Mononuclear cell (primary cell): ENCODE results near the gene NCLN. TPM values are rescaled to one million over a fixed set of nuclear protein-coding genes. Genes with fewer than 3 reads are reported as not detected.
"Not testable (repeated sequence)": the region's sequence is repeated elsewhere in the genome, so short reads cannot be mapped to it uniquely, and the experiment has no call there.

Experiments used
- H3K27me3 ChIP-seq: 2 replicates; pipeline ENCODE4 v1.6.0; 2011; ENCODE audit warnings: low read length, control low read depth; ENCODE audit not compliant: insufficient read depth
- H3K4me1 ChIP-seq: 2 replicates; pipeline ENCODE4 v1.5.1; 2011; ENCODE audit warnings: mild to moderate bottlenecking, low read length, control low read depth; ENCODE audit not compliant: insufficient read depth
- H3K4me3 ChIP-seq: 2 replicates; pipeline ENCODE4 v1.5.1; 2011; ENCODE audit warnings: mild to moderate bottlenecking, low read length, moderate library complexity
- H3K9me3 ChIP-seq: 2 replicates; pipeline ENCODE4 v1.5.1; 2011; ENCODE audit warnings: low read depth, mild to moderate bottlenecking, control low read depth, low read length
- total RNA-seq: library from RNA; depleted of rRNA; stranded (reverse); fragments of >200 nt; gene quantifications from one replicate; pipeline ENCODE4 v1.2.3, GENCODE V29; 2012

Gene NCLN
- total RNA-seq, 1 donor = 29.7 TPM

DNA sequence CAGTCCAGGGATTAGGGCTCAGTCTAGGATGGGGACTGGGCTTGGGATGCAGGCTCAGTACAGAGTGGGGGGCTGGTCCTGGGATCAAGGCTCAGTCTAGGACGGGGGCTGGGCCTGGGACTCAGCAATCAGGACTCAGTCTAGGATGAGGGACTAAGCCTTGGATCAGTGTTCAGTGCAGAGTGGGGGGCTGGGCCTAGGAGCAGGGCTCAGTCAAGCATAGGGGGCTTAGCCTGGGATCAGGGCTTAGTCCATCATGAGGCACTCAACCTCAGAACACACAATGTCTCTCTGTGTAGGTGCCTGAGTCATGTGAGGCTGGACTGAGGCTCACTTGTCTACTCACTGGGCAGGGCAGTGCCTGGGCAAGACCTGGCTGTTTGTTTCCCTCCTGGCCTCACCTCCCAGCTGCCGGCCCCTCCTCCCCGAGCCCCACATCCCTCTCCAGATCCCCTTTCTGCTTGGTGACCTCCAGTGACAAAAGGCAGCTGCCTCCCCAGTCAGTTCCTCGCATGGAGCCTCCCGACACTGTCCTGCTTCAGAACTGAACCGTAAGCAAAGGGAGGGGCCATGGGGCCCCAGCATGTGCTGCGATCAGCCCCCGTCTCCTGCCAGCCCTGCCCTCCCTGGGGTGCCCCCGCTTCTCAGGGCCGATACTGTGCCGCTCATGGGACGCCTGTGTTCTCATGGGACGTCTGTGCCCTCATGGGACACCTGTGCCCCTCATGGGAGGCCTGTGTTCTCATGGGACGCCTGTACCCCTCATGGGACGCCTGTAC is 13.6 kb upstream of the NCLN start:
- Histone ChIP-seq H3K4me3 (no peak overlapping the region), H3K4me1 (peaks cover 30% of the 10 kb centered on the region), H3K27me3 (no peaks in the 10 kb centered on the region), H3K9me3 (no peaks in the 10 kb centered on the region)

GRCh38 chr19:3172673-3173000 is 13.1 kb upstream of the NCLN start:
- not testable (repeated sequence) for H3K9me3 ChIP-seq, H3K4me3 ChIP-seq, H3K27me3 ChIP-seq
- peaks cover 36% of the 10 kb centered on the region for H3K4me1 ChIP-seq

DNA sequence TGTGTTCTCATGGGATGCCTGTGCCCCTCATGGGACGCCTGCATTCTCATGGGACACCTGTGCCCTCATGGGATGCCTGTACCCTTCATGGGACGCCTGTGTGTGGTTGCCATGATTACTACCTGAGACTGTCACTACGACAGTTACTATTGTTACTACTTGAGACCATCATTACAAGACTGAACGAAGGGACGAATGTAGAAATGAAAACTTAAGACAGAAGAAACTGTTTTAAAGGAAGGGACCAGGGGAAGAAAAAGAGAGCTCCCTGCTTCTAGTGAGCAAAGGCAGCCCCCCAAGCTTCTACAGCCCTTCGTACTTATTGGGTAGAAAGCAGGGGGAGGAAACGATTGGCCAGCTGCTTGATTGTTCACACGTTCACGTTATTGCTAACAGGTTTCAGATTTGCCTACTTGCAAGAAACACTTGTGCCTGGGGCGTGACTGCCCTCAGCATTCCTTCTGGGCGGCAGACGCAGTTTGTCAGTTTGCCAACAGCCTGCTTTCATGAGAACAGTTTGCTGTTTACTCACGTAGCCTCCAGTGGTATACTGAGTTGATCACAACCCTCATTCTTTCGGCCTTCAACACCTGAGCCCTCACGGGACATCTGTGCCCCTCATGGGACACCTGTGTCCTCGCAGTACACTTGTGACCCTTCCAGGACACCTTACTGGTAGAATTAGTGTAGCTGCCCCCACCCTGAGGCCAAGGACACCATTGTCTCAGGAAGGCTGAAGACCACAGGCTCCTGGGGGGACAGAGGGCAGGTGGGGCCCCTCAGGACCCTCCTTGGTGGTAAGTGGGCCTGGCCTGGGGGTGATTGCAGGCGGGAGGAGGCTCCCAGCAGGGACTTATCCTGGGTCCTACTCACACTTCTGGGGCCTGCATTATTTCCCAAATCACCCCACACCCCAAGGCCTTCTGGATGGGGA is 9.7 kb upstream of the NCLN start:
- Histone ChIP-seq H3K27me3 (no peaks in the 10 kb centered on the region), H3K4me1 (peaks cover 29% of the 10 kb centered on the region), H3K4me3 (no peak overlapping the region), H3K9me3 (no peaks in the 10 kb centered on the region)

- Histone ChIP-seq H3K4me3 (peak overlapping the region; percentile 2), H3K27me3 (no peaks in the 10 kb centered on the region), H3K4me1 (peaks cover 38% of the 10 kb centered on the region), H3K9me3 (no peaks in the 10 kb centered on the region)
These were observed 8.8 kb upstream of the NCLN start for GRCh38 chr19:3176715-3177501.

DNA sequence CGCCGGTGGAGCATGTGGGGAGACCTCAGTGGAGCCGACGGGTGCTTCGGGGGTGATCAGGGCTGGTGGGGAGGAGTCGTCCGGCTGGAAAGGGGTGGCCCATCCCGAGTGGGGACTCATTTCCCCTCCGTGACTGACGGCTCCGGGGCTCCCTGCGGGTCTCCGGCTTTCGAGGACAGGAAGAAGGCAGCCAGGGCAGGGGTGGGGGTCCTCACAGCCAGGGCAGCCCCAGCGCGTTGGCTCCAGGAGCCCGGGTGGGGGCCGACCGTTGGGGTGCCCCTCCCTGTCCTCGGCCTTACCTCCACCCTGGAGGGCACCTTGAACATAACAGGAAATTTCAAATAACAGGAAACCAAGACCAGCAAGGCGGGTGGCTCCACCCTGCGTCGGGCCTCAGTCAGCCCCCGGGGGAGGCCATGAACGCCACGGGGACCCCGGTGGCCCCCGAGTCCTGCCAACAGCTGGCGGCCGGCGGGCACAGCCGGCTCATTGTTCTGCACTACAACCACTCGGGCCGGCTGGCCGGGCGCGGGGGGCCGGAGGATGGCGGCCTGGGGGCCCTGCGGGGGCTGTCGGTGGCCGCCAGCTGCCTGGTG is 7.3 kb upstream of the NCLN start, which contains the start of gene S1PR4:
Gene S1PR4, plus strand, starts transcription at position 393 of the 596 bp plus-strand sequence. Its CDS starts 24 bp downstream, at position 417.
- Histone ChIP-seq H3K27me3 (no peaks in the 10 kb centered on the region), H3K4me1 (peaks cover 53% of the 10 kb centered on the region), H3K4me3 (peak within 1 kb of the TSS; percentile 75), H3K9me3 (no peaks in the 10 kb centered on the region)

DNA sequence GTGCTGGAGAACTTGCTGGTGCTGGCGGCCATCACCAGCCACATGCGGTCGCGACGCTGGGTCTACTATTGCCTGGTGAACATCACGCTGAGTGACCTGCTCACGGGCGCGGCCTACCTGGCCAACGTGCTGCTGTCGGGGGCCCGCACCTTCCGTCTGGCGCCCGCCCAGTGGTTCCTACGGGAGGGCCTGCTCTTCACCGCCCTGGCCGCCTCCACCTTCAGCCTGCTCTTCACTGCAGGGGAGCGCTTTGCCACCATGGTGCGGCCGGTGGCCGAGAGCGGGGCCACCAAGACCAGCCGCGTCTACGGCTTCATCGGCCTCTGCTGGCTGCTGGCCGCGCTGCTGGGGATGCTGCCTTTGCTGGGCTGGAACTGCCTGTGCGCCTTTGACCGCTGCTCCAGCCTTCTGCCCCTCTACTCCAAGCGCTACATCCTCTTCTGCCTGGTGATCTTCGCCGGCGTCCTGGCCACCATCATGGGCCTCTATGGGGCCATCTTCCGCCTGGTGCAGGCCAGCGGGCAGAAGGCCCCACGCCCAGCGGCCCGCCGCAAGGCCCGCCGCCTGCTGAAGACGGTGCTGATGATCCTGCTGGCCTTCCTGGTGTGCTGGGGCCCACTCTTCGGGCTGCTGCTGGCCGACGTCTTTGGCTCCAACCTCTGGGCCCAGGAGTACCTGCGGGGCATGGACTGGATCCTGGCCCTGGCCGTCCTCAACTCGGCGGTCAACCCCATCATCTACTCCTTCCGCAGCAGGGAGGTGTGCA is 6.6 kb upstream of the NCLN start:
- H3K4me3 ChIP-seq = peak overlapping the region; percentile 75
- no peaks in the 10 kb centered on the region for H3K9me3 ChIP-seq
- H3K27me3 ChIP-seq = no peaks in the 10 kb centered on the region
- peaks cover 60% of the 10 kb centered on the region for H3K4me1 ChIP-seq

- no peaks in the 10 kb centered on the region for H3K9me3 ChIP-seq
- peaks cover 67% of the 10 kb centered on the region for H3K4me1 ChIP-seq
- no peaks in the 10 kb centered on the region for H3K27me3 ChIP-seq
- H3K4me3 ChIP-seq = peak overlapping the region; percentile 75
These were observed 5.9 kb upstream of the NCLN start for GRCh38 chr19:3179739-3180293.

DNA sequence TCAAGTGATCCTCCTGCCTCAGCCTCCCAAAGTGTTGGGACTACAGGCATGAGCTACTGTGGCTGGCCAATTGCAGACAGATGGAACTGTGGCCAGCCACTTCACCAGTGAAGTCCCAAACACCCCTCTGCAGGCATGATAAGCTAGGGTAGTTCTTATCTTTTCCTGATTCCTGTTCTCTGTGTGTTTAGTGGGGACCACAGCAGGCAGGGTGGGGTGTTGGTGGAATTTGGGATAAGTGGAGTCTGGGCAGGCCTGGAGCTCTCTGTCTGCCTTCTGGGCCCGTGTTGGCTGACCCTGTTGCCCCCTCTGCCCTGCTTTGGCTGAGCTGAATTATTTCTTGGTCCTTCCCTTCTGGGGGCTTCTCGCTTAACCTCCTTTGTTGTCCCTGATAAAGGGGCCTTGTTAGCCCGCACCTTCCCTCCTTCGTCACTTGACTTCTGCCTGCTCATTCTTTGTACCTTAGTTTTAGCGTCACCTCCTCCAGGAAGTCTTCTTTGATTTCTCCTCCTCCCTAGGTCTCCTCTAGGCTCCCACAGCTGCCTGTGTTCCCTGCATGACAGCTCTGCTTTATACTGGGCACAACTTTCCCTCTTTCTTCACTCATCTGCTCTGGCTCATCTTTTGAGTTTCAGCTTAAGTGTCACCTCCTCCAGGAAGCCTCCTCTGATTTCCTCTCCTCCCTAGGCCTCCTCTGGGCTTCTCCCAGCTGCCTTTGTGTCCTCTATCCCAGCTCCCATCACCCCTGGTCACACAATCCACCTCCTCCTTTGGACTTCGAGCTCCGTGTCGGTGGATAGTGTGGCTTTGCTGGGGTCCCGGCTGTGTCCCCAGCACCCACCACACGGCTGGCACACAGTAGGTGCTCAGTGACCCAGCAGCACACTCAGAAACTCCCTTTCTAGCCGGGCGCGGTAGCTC is 1.7 kb upstream of the NCLN start:
- H3K4me3 ChIP-seq = no peak overlapping the region
- peaks cover 78% of the 10 kb centered on the region for H3K4me1 ChIP-seq
- H3K9me3 ChIP-seq = no peaks in the 10 kb centered on the region
- no peaks in the 10 kb centered on the region for H3K27me3 ChIP-seq

DNA sequence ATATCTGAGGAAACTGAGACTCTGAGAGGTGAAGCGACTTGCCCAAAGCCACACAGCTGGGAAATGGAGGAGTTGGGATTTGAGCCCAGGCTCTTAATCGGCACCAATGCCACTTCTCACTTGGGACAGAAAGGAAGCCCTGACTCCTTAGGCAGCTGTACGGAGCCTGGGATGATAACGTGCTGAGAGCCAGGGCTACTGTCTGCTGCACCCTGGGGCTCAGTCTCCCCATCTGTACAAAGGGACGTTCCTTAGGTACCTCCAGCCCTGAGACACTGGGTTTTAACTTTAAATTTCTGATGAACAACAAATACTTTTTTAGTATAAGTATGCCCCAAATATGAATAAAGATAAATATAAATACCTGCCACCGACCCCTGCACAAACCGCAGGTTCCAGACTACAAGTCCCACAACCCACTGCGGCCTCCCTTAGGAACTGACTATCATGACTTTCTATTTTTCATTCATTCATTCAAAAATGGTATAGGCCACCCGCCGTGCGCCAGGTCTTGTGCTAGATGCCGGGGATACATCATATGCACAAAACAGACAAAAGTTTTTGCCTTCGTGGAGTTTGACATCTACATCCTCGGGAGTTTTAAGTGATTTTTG is 776 bp upstream of the NCLN start:
- Histone ChIP-seq H3K9me3 (no peaks in the 10 kb centered on the region), H3K4me3 (peak overlapping the region; percentile 72), H3K4me1 (peaks cover 87% of the 10 kb centered on the region), H3K27me3 (no peaks in the 10 kb centered on the region)

DNA sequence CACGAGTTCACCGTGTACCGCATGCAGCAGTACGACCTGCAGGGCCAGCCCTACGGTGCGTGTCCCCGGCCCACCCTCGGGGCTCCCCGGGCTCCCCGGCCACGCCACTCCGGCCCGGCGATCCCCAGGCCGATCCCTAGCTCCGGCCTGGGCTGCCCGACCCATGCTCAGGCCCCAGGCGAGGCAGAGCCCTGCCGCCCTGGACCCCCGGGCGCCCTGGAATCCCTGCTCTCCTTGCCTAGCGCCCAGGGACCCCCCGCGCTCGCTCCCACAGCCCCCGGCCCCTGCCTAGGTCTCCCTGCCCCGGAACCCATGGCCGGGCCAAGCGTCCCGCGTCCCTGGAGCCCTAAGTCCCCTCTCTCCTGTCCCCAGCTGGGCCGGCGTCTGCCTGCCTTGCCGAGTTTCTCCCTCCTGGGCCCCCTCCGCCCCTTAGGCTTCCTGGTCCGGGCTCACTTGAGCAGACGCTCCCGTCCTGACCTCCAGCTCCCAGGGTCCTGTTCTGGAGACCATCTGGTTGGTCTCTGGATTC is 494 bp downstream of the NCLN start:
- Histone ChIP-seq H3K4me1 (peaks cover 81% of the 10 kb centered on the region), H3K27me3 (no peaks in the 10 kb centered on the region), H3K9me3 (no peaks in the 10 kb centered on the region), H3K4me3 (peak overlapping the region; percentile 72)

DNA sequence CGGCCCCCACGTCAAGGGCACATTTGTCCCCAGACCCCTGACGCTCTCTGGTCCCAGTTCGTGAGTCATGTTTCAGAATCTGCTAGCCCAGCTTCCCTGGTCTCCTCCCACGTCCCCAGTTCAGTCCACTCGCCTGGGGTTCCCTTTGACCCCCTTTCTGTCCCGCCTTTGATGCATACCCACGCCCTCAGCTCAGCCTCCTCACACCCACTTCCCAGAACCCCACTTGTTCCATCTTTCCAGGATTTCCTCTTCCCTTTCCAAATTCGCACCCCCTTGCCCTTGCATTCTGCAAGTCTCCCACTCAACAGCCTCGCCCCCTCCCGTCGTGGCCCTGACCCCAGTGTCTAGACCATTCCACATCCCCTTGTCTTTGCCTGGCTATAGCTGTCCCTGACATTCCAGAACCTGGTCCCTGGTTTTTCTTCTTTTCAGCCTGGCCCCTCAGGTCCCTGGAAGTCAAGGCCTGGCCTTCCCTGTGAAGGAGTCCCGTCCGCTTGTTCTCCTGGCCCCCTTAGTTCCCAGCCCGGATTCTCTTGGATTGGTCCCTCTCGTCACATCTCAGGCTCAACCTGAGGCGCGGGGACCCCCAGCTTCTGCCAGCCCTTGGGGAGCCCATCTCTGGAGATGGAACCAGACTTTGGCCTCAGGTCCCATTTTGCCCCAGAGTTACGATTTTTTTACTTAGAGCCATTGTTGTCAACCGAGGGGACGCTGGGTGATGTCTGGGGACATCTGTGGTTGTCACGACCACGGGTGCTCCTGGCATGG is 1.3 kb downstream of the NCLN start:
- H3K27me3 ChIP-seq = no peaks in the 10 kb centered on the region
- H3K4me1 ChIP-seq = peaks cover 73% of the 10 kb centered on the region
- peak overlapping the region; percentile 72 for H3K4me3 ChIP-seq
- no peaks in the 10 kb centered on the region for H3K9me3 ChIP-seq
